GM12873 (cell line): Measurements from ENCODE around the gene FOXB2.

Experiments used
- CTCF ChIP-seq: IDR thresholded peaks from 2 replicates; pipeline ENCODE4 v1.5.1; 2012; ENCODE audit warnings: low read depth, mild to moderate bottlenecking, moderate library complexity, low read length, control low read depth; ENCODE audit not compliant: insufficient read depth; ENCODE audit errors: missing control alignments

FOXB2 gene

GRCh38 chr9:77011973-77012821 lies 7.3 kb upstream of the FOXB2 start:
- peak; percentile 80 for TF ChIP-seq CTCF

GRCh38 chr9:77013206-77013931 lies 6.1 kb upstream of the FOXB2 start:
- TF ChIP-seq CTCF: no peak

- TF ChIP-seq CTCF: no peak
These were observed 5.4 kb upstream of the FOXB2 start for GRCh38 chr9:77013932-77014596.

GRCh38 chr9:77014597-77015263 lies 4.7 kb upstream of the FOXB2 start:
- TF ChIP-seq CTCF: peak; percentile 17

GRCh38 chr9:77015327-77016048 lies 4.0 kb upstream of the FOXB2 start:
- no peak for TF ChIP-seq CTCF

- no peak for TF ChIP-seq CTCF
These were observed 3.3 kb upstream of the FOXB2 start for GRCh38 chr9:77016121-77016525.
